Keratinocyte (primary cell): ENCODE measurements around the gene ARHGAP6. TPM values are rescaled to one million over a fixed set of nuclear protein-coding genes. Genes with fewer than 3 reads are reported as not detected.

Experiments
- DNase-seq: peaks from one replicate; pipeline ENCODE4 v3.0.0-alpha.2; 2011; ENCODE audit warnings: low read depth, missing footprints, low spot score
- FAIRE-seq: peaks from 2 replicates; lab custom pipeline; 2011; peaks lifted over from hg19 to GRCh38; lab: Jason Lieb, UNC
- H2AFZ ChIP-seq: 2 replicates; pipeline ENCODE4 v1.6.0; 2012; ENCODE audit warnings: low read length, control low read depth, inconsistent platforms; ENCODE audit not compliant: control insufficient read depth
- H3K27ac ChIP-seq: 2 replicates; pipeline ENCODE4 v1.5.1; 2011; ENCODE audit warnings: low read length; ENCODE audit not compliant: control insufficient read depth, insufficient read depth
- H3K27me3 ChIP-seq: 3 replicates; pipeline ENCODE4 v1.6.0; 2011; ENCODE audit warnings: low read length; ENCODE audit not compliant: control insufficient read depth, insufficient read depth; ENCODE audit errors: extremely low read depth
- H3K36me3 ChIP-seq, 2 experiments: 2 replicates in 1 of 2; 3 replicates in 1 of 2; pipeline ENCODE4 v1.5.1; 2011; ENCODE audit warnings: low read length in 2 of 2, mild to moderate bottlenecking in 1 of 2; ENCODE audit not compliant: control insufficient read depth in 2 of 2, insufficient read depth in 2 of 2; ENCODE audit errors: extremely low read depth in 1 of 2
- H3K4me1 ChIP-seq: 3 replicates; pipeline ENCODE4 v1.5.1; 2011; ENCODE audit warnings: low read length; ENCODE audit not compliant: control insufficient read depth, insufficient read depth; ENCODE audit errors: extremely low read depth
- H3K4me2 ChIP-seq: 3 replicates; pipeline ENCODE4 v1.6.0; 2011; ENCODE audit warnings: low read depth, low read length; ENCODE audit not compliant: control insufficient read depth, insufficient read depth; ENCODE audit errors: extremely low read depth
- H3K4me3 ChIP-seq, 3 experiments: fragments of 200-600 bp in 1 of 3; sonication (generic) in 1 of 3; 2 replicates in 2 of 3; 3 replicates in 1 of 3; pipeline ENCODE4 v1.5.1; 2011 to 2016; ENCODE audit warnings: low read length in 3 of 3, mild to moderate bottlenecking in 3 of 3, control low read depth in 2 of 3, inconsistent platforms in 1 of 3, low read depth in 1 of 3, mixed read lengths in 1 of 3, mixed run types in 1 of 3, moderate library complexity in 1 of 3; ENCODE audit not compliant: control insufficient read depth in 2 of 3, insufficient read depth in 2 of 3; ENCODE audit errors: extremely low read depth in 1 of 3
- H3K79me2 ChIP-seq: 2 replicates; pipeline ENCODE4 v1.6.0; 2012; ENCODE audit warnings: low read length; ENCODE audit not compliant: control insufficient read depth, insufficient read depth
- H3K9ac ChIP-seq: 3 replicates; pipeline ENCODE4 v1.6.0; 2011; ENCODE audit warnings: low read length; ENCODE audit not compliant: control insufficient read depth, insufficient read depth; ENCODE audit errors: extremely low read depth
- H3K9me1 ChIP-seq: 3 replicates; pipeline ENCODE4 v1.6.0; 2011; ENCODE audit warnings: low read length; ENCODE audit not compliant: control insufficient read depth, insufficient read depth; ENCODE audit errors: extremely low read depth
- H3K9me3 ChIP-seq: 2 replicates; pipeline ENCODE4 v1.5.1; 2012; ENCODE audit warnings: low read depth, low read length; ENCODE audit not compliant: control insufficient read depth
- H4K20me1 ChIP-seq: 3 replicates; pipeline ENCODE4 v1.6.0; 2011; ENCODE audit warnings: low read length; ENCODE audit not compliant: control insufficient read depth, insufficient read depth; ENCODE audit errors: extremely low read depth
- CTCF ChIP-seq, 3 experiments: IDR thresholded peaks in 1 of 3; conservative IDR thresholded peaks in 1 of 3; optimal IDR thresholded peaks in 1 of 3; 2 replicates in 2 of 3; 3 replicates in 1 of 3; pipeline versions ENCODE3 to v1.5.1; 2011; ENCODE audit warnings: low read length in 3 of 3, mild to moderate bottlenecking in 3 of 3, moderate library complexity in 2 of 3, control low read depth in 1 of 3, inconsistent platforms in 1 of 3; ENCODE audit not compliant: insufficient read depth in 2 of 3; ENCODE audit errors: extremely low read depth in 1 of 3
- EZH2 ChIP-seq: IDR thresholded peaks from one replicate; pipeline ENCODE4 v1.6.1; 2012; ENCODE audit warnings: inconsistent platforms, mild to moderate bottlenecking, low read length, moderate library complexity
- dilution Hi-C: fragments of 300-500 bp; cut with MboI; formaldehyde crosslinking; loops from one replicate; pipeline ENCODE4 v1.7.0; 2020; ENCODE audit warnings: low sequenced_read_pairs; ENCODE audit not compliant: extremely low pct_ligation_motif_present
- polyA plus RNA-seq, 5 experiments: library from polyadenylated mRNA; depleted of rRNA in 3 of 5; stranded (reverse) in 3 of 5; stranded (forward) in 1 of 5; unstranded in 1 of 5; fragments of >200 nt; gene quantifications; 1 replicate in 1 of 5; 2 replicates in 3 of 5; 3 replicates in 1 of 5; pipeline versions ENCODE4 v1.2.1 to v1.2.3, GENCODE V29; 2011 to 2012; ENCODE audit warnings: missing spikeins in 2 of 5, low read depth in 1 of 5, low replicate concordance in 1 of 5

Gene ARHGAP6
- polyA plus RNA-seq, 1 donor (not counting 4 experiments of a cell fraction or from before 2014, with no cell fraction given) = 0.01 TPM

GRCh38 chrX:11421805-11422524 is 243.8 kb downstream of the ARHGAP6 start:
- Histone ChIP-seq H3K4me2 (no peak overlapping the region), H3K4me3 (no peak overlapping the region), H4K20me1 (no peaks in the 10 kb centered on the region), H3K9me1 (no peaks in the 10 kb centered on the region), H2AFZ (no peak overlapping the region), H3K36me3 (no peaks in the 10 kb centered on the region), H3K9ac (no peak overlapping the region), H3K4me1 (no peaks in the 10 kb centered on the region), H3K79me2 (no peaks in the 10 kb centered on the region), H3K9me3 (no peaks in the 10 kb centered on the region), H3K27me3 (no peaks in the 10 kb centered on the region), H3K27ac (no peak overlapping the region)
- FAIRE-seq = no peak
- dilution Hi-C loops = no loop called here
- no peak for DNase-seq
- TF ChIP-seq EZH2 = no peak
- TF ChIP-seq CTCF (optimal IDR thresholded peaks at IDR 0.05 in 1 of 3, IDR thresholded peaks at IDR 0.05 in 1 of 3, conservative IDR thresholded peaks at IDR 0.05 in 1 of 3; ENCODE audit: extremely low read depth in 1 of 3, insufficient read depth in 2 of 3, low read length in 3 of 3) = no peak

- Histone ChIP-seq H3K4me1 (peaks cover 5% of the 10 kb centered on the region), H2AFZ (no peak overlapping the region), H3K27me3 (no peaks in the 10 kb centered on the region), H3K9ac (no peak overlapping the region), H3K4me2 (no peak overlapping the region), H3K9me3 (no peaks in the 10 kb centered on the region), H3K79me2 (no peaks in the 10 kb centered on the region), H4K20me1 (no peaks in the 10 kb centered on the region), H3K4me3 (no peak overlapping the region), H3K9me1 (no peaks in the 10 kb centered on the region), H3K27ac (no peak overlapping the region), H3K36me3 (no peaks in the 10 kb centered on the region)
- no peak for FAIRE-seq
- dilution Hi-C loops = no loop called here
- no peak for DNase-seq
- TF ChIP-seq EZH2 (no peak), CTCF (optimal IDR thresholded peaks at IDR 0.05 in 1 of 3, IDR thresholded peaks at IDR 0.05 in 1 of 3, conservative IDR thresholded peaks at IDR 0.05 in 1 of 3; ENCODE audit: extremely low read depth in 1 of 3, insufficient read depth in 2 of 3, low read length in 3 of 3) (no peak)
These were observed 244.9 kb downstream of the ARHGAP6 start for GRCh38 chrX:11420851-11421250.
